Psoas muscle (tissue), 8 donors: ENCODE results near the gene SLC6A4. TPM values are rescaled to one million over a fixed set of nuclear protein-coding genes. Genes with fewer than 3 reads are reported as not detected.
A peak's percentile ranks its signal among the peaks of the same experiment; 100 is the strongest.

ENCODE experiments used
- ATAC-seq, 4 donors: fragments of 200-7000 bp; cut with Tn5 transposase; one replicate each; pipeline ENCODE4 v1.9.1; 2020; ENCODE audit warnings: moderate library complexity in 3 of 4, mild to moderate bottlenecking in 2 of 4
- DNase-seq, 2 donors: peaks; one replicate each; pipeline ENCODE4 v3.0.0-alpha.2; 2020
- H3K27ac ChIP-seq: fragments of 200-600 bp; one replicate; pipeline ENCODE4 v1.8.0; 2022
- H3K27me3 ChIP-seq, 3 donors: fragments of 200-600 bp in 1 of 3; one replicate each; pipeline versions ENCODE4 v1.6.1 to v1.8.0; 2013 to 2022; ENCODE audit warnings: low read length in 2 of 3, mild to moderate bottlenecking in 2 of 3, moderate library complexity in 1 of 3; ENCODE audit not compliant: insufficient read depth in 3 of 3
- H3K36me3 ChIP-seq, 2 donors: fragments of 200-600 bp in 1 of 2; one replicate each; pipeline versions ENCODE4 v1.6.1 to v1.8.0; 2013 to 2022; ENCODE audit warnings: low read depth in 1 of 2, mild to moderate bottlenecking in 1 of 2, moderate library complexity in 1 of 2; ENCODE audit not compliant: insufficient read depth in 1 of 2
- H3K4me1 ChIP-seq: fragments of 200-600 bp; one replicate; pipeline ENCODE4 v1.8.0; 2022
- H3K4me3 ChIP-seq: fragments of 200-600 bp; one replicate; pipeline ENCODE4 v1.8.0; 2022; ENCODE audit warnings: mild to moderate bottlenecking
- H3K9me3 ChIP-seq: fragments of 200-600 bp; one replicate; pipeline ENCODE4 v1.8.0; 2022
- WGBS, 3 donors: extraction: QIAGEN DNeasy Blood & Tissue Kit; methylation state at CpG; one replicate each; pipeline versions ENCODE4 v1.1.6 to v1.1.7; 2013; 5-methylcytosine and 5-hydroxymethylcytosine counted together
- intact Hi-C, 2 donors: fragments of 100-400 bp; cut with DNase I; formaldehyde crosslinking; loops; one replicate each; pipeline versions ENCODE4 v1.11.0 to v1.14.2; 2022
- polyA plus RNA-seq, 3 donors: library from polyadenylated mRNA; stranded (reverse); fragments of 200-250 nt; gene quantifications; one replicate each; pipeline ENCODE4 v1.2.3, GENCODE V29; 2013
- total RNA-seq, 4 donors: library from RNA; stranded (reverse); fragmentation: NEBNext Ultra II Directional in 2 of 4; extraction: Animal tissue kit (Norgen Biotek cat#: 25700) in 2 of 4; gene quantifications; one replicate each; pipeline versions ENCODE4 v1.2.1 to v1.2.4, GENCODE V29; 2021 to 2023
- TF ChIP-seq, protein P1 (sequence below): fragments of 200-600 bp; IDR thresholded peaks from one replicate; pipeline ENCODE4 v1.8.0; 2022; ENCODE audit warnings: antibody characterized with exemption
- donor health status: healthy with polysubstance abuse.
- donor health status: DM: no; HTN: no; CAD: no; lungs with moderate emphysema.
- donor health status: Bipolar disorder and iron deficiency.
- donor health status: healthy.
- donor health status: DM: yes; HTN: yes; CAD: no.
- donor health status: DM: no; HTN: no; CAD: no.
- donor health status: DM: no; HTN: no; CAD: no.
- donor health status: DM: yes; HTN: yes; CAD: no.

SLC6A4 gene
- total and polyA plus RNA-seq, 7 donors = 0.01 to 0.06 TPM; not detected in 5

DNA sequence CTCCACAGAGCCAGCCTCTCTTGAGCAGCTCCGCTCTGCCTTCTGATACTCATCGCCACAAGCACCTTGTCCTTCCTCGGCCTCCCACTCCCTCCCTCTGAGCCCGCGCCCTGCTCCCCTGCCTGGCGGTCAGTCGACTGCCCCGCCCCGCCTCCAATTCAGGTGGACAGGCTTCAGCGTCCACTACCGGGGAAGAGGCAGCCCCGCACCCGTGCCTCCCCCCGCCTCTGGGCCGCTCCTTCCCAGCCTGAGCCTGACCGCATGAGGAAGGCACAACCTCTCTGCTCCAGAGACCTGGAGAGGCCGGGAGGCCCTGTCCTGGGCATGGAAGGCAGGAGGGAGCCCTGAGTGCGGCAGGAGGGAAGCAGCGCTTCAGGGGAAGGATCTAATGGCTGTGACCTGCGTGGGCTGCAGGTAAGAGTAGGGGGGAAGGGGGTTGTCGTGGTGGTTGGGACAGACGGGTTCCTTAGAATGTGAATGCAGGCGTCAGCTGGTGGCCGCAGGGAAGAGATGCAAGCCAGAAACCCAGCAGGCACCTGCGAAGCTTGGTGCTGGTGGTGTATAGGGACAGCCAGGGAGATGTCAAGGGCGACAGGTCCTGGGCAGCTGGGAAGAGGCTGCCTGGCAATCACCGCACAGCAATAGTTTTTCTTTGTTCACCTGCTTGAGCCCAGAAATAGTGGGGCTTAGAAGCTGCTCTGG is 3.0 kb upstream of the SLC6A4 start:
- H3K27me3 ChIP-seq = peaks cover 3 to 55% (median 23%) of the 10 kb centered on the region in 3 donors

DNA sequence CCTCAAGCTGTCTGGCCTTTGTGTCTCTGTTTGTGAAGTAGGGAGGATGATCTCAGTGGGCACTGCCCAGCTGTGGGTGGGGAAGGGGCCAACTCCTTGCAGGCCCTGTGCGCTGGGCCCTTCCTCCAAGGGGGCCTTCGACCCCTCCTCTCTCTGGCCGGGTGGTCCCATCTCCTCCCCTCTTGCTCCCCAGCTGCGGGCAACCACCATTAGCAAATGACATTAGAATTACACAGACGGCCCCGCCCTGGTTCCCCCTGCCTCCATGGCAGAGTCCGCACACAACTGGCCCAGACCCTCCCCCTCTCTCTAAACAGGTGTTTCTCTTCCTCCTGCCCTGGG is 2.5 kb upstream of the SLC6A4 start:
- H3K4me1 ChIP-seq = peaks cover 7% of the 10 kb centered on the region
- TF ChIP-seq, protein P1, sequence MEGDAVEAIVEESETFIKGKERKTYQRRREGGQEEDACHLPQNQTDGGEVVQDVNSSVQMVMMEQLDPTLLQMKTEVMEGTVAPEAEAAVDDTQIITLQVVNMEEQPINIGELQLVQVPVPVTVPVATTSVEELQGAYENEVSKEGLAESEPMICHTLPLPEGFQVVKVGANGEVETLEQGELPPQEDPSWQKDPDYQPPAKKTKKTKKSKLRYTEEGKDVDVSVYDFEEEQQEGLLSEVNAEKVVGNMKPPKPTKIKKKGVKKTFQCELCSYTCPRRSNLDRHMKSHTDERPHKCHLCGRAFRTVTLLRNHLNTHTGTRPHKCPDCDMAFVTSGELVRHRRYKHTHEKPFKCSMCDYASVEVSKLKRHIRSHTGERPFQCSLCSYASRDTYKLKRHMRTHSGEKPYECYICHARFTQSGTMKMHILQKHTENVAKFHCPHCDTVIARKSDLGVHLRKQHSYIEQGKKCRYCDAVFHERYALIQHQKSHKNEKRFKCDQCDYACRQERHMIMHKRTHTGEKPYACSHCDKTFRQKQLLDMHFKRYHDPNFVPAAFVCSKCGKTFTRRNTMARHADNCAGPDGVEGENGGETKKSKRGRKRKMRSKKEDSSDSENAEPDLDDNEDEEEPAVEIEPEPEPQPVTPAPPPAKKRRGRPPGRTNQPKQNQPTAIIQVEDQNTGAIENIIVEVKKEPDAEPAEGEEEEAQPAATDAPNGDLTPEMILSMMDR = no peak
- peaks cover 3 to 59% (median 23%) of the 10 kb centered on the region in 3 donors for H3K27me3 ChIP-seq
- H3K27ac ChIP-seq = no peak overlapping the region
- 24 to 33% (median 30%) methylated on average over 7 of the region's 7 CpGs for WGBS, 3 donors
- H3K4me3 ChIP-seq = no peak overlapping the region
- no peaks in the 10 kb centered on the region for H3K9me3 ChIP-seq
- DNase-seq = no peak
- intact Hi-C loops = no loop called here
- ATAC-seq = no peak
- no peaks in the 10 kb centered on the region for H3K36me3 ChIP-seq

More for the DNA sequence above, 3.0 kb upstream of the SLC6A4 start:
- Histone ChIP-seq H3K9me3 (no peaks in the 10 kb centered on the region), H3K4me1 (peaks cover 7% of the 10 kb centered on the region), H3K27ac (no peak overlapping the region), H3K36me3 (no peaks in the 10 kb centered on the region), H3K4me3 (no peak overlapping the region)
- TF ChIP-seq, protein P1 = no peak
- DNase-seq = no peak
- WGBS, 3 donors = 31 to 34% (median 33%) methylated on average over 26 to 27 of the region's 27 CpGs
- intact Hi-C loops = no loop called here
- no peak for ATAC-seq

DNA sequence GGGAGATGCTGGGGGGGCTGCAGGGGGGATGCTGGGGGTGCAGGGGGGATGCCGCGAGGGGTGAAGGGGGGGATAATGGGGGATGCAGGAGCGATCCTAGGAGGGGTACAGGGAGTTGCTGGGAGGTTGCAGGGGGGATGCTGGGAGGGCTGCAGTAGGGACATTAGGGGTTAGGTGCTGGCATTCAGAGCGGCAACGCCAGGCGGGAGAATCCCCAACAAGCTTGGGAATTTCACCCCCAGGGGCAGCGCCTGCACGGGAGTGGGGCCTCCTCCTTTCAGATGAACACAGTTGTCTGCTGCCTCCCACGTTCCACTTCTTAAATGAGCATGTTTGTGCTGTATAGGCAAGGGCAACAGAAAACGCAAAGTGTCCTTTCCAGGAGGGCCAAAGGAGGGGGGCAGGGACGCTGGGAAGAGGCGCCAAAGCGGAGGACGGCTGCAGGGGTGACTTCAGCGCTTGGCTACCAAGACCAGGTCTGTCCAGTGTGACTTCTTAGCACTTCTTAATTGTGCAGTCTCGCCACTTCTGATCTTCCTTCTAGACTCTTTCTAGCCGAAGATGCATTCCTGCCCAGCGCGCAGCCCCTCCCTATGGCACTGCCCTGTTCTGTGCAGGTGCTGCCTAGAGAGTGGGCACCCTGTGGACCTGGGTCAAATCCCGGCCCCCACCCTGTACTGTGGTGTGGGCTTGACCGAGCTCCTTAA is 2.0 kb upstream of the SLC6A4 start:
- DNase-seq (no peak), ATAC-seq (no peak)
- Histone ChIP-seq H3K36me3 (no peaks in the 10 kb centered on the region), H3K4me3 (no peak overlapping the region), H3K4me1 (peaks cover 7% of the 10 kb centered on the region), H3K27me3 (peaks cover 3 to 60% (median 23%) of the 10 kb centered on the region in 3 donors), H3K9me3 (no peaks in the 10 kb centered on the region), H3K27ac (no peak overlapping the region)
- TF ChIP-seq, protein P1 = no peak
- intact Hi-C loops = no loop called here
- WGBS, 3 donors = 16 to 22% (median 20%) methylated on average over 18 to 21 of the region's 21 CpGs

DNA sequence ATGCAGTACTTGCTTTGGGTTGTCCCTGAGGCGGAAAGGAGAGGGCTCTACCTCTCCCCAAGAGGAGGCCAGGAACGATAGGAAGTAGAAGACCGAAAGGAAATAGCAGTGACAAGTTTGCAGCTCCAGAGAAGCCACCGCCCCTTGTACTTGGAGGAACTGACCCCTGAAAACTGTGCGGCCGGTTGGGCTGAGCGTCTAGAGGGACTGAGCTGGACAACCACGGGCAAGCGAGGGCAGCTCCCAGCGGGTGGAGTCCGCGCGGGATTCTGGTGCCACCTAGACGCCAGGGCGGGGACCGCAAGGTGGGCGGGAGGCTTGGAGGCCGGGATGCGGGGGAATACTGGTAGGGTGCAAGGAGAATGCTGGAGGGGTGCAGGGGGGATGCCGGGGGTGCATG is 1.3 kb upstream of the SLC6A4 start:
- no peaks in the 10 kb centered on the region for H3K36me3 ChIP-seq
- WGBS, 3 donors = 6 to 12% (median 7%) methylated on average over 10 to 20 of the region's 20 CpGs
- peak; percentile 53 to 73 for DNase-seq
- no peaks in the 10 kb centered on the region for H3K9me3 ChIP-seq
- peaks cover 3 to 60% (median 23%) of the 10 kb centered on the region in 3 donors for H3K27me3 ChIP-seq
- H3K4me1 ChIP-seq = peaks cover 7% of the 10 kb centered on the region
- intact Hi-C loops = no loop called here
- no peak overlapping the region for H3K4me3 ChIP-seq
- no peak overlapping the region for H3K27ac ChIP-seq
- peak; percentile 70 to 82 (median 78) for ATAC-seq
- TF ChIP-seq, protein P1 = peak; percentile 29
